Fibroblast of skin of left biceps (primary cell): Measurements from ENCODE around the gene SLC17A5.
"Not testable (repeated sequence)": the region's sequence is repeated elsewhere in the genome, so short reads cannot be mapped to it uniquely, and the experiment has no call there.

Experiments used
- DNase-seq, 2 experiments: peaks; one replicate each; pipeline ENCODE4 v3.0.0-alpha.2; 2013; ENCODE audit warnings: low read depth in 2 of 2

SLC17A5 gene

DNA sequence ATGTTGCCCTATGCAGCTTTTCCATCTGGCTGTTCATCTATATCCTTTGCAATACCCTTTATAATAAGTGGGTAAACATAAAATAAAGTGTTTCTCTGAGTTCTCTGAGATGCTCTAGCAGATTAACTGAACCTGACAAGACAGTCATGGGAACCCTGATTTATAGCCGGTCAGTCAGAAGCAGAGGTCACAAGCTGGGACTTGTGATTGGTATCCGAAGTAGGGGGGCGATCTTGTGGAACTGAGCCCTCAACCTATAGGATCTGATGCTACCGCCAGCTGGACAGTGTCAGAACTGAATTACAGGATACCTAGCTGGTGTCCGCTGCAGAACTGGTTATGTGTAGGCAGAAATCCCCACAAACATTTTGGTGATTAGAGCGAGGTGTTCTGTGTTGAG, 39.0 kb downstream of the SLC17A5 start:
- no peak for DNase-seq

DNA sequence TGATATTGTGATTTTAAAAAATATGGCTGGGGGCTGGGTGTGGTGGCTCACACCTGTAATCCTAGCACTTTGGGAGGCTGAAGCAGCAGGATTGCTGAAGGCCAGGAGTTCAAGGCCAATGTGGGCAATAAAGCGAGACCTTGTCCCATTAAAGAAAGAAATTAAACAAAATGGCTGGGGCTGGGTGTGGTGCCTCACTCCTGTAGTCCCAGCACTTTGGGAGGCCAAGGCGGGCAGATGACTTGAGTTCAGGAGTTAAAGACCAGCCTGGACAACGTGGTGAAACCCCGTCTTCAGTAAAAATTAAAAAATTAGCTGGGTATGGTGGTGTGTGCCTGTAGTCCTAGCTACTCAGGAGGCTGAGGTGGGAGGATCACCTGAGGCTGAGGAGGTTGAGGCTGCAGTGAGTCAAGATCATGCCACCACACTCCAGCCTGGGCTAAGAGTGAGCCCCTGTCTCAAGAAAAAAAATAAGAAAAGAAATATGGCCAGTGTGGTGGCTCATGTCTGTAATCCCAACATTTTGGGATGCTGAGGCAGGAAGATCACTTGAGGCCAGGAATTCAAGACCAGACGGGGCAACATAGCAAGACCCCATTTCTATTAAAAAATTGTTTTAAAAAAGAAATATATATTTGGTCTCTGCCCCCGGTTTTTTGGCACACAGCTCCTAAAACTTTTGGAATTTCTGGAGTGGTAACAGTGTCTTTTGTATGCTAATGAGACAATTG, 39.8 kb downstream of the SLC17A5 start:
- no peak for DNase-seq

DNA sequence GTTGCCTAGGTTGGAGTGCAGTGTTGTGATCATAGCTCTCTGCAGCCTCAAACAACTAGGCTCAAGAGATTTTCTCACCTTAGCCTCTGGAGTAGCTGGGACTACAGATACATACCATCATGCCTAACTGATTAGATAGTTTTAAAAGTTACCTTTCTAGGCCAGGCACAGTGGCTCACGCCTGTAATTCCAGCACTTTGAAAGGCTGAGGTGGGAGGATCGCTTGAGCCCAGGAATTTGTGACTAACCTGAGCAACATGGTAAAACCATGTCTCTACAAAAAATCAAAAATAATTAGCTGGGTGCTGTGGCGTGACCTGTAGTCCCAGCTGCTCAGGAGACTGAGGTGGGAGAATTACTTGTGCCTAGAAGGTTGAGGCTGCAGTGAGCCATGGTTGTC, 41.2 kb downstream of the SLC17A5 start:
- no peak for DNase-seq

DNA sequence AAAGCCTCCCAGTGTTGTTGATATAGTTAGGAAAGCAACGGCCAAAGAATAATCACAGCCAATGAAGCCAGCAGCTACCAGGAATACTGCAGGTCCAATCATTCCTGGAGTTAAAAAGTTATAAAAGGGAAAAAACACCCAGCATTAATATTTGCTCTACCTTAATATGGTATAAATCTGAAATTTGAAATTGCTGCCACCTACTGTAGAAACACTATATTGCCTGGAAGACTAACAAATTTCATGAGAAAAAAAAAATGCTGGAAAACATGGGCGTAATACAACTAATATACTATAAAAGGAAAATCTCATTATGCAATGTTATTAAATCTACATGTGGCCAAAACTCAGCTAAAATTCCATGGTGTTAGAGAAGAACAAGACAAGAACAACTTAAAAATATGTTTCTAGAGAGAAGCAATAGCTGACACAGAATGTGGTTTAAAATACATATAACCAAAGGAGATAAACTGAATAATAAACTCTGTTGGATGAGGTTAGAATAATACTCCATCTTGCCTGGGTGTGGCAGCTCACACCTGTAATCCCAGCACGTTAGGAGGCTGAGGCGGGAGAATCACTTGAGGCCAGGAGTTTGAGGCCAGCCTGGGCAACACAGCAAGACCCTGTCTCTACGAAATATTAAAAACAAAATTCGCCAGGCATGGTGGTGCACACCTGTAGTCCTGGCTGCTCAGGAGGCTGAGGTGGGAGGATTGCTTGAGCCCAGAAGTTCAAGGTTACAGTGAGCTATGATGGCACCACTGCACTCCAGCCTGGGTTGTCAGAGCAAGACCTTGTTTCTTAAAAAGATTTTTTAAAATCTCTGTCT, 43.1 kb downstream of the SLC17A5 start:
- DNase-seq: peak; percentile 24 to 26

DNA sequence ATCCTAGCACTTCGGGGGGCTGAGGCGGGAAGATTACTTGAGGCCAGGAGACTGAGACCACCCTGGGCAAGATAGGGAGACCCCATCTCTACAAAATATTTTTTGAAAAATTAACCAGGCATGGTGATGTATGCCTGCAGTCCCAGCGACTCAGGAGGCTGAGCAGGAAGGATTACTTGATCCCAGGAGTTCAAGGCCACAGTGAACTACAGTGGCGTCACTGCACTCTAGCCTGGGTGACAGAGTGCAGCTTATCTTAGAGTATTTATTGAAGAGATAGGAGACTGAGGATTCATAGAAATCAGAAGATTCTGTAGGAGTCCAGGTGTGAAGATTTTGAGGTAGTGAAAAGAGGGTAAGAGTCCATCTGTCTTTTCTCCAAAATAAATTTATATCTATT, 45.0 kb downstream of the SLC17A5 start:
- DNase-seq: no peak

DNA sequence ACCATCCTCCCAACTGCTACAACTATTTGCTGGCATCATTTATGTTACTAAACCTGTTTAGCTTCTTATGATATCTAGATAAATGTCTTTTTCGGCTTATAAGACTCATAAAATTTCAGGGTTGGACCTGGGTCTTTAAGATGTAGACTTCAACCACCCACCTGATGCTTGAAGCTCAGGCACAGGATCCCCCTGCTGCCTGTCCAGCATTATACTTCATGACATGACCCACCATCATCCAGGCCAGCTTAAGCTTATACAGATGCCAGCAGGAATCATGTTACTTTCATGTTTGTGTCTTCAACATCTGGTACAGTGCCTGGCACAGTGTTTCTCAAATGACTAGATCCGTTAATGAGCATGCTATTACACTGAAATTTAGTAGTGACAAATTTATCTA, 47.4 kb downstream of the SLC17A5 start:
- DNase-seq: no peak

DNA sequence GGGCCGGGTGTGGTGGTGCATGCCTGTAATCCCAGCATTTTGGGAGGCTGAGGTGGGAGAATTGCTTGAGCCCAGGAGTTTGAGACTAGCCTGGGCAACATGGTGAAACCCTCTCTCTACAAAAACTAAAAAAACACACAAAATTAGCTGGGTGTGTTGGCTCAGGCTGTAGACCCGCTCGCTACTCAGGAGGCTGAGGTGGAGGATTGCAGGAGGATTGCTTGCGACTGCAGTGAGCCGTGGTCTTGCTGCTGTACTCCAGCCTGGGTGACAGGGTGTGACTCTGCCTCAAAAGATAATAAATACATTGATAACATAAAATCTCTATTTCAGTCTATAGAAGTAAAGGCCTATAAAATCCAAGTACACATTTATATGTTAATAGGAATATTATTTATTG, 49.3 kb downstream of the SLC17A5 start:
- DNase-seq: no peak

DNA sequence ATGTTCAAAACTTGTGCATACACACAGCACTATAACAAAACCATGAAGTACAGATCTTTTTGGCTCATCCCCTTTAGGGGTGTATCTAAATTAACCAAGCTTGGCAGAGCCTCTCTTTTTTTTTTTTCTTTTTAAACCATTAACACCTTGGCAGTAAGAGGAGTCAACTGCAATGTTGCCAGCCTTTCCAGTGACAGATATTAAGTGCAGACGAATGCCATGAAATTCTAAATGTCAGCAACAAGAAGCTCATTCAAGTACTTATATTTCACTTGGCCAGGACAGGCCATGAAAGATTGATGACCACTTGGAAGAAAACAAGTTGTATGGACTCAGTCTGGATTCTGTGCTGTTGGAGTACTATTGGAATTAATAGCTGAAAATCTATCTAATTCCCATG, 49.8 kb downstream of the SLC17A5 start:
- DNase-seq: no peak

DNA sequence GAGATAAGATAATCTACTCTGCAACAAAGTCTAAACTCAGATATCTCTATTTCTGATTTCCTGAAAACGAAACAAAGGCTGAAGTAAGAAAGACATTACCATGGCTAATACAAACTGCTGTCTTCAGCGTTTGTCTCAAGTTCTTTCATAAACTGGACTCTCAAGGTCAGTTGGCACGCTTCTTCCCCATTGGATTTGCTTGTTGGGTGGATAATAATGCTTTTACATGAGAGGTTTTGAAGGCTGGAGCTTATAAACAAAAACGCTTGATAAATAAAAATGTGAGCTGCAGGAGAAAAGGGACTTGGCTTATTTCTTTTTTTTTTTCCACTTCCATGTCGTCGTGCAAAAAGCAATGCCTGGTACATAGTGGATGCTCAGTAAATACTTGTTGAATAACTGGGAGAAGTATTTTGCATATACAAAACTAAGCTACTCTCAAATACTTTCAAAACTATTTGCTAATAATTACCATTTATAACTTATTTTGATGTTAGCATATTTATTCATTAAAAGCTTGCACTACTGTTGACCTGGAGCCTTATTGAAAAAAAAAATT, 67.3 kb downstream of the SLC17A5 start:
- DNase-seq: no peak

DNA sequence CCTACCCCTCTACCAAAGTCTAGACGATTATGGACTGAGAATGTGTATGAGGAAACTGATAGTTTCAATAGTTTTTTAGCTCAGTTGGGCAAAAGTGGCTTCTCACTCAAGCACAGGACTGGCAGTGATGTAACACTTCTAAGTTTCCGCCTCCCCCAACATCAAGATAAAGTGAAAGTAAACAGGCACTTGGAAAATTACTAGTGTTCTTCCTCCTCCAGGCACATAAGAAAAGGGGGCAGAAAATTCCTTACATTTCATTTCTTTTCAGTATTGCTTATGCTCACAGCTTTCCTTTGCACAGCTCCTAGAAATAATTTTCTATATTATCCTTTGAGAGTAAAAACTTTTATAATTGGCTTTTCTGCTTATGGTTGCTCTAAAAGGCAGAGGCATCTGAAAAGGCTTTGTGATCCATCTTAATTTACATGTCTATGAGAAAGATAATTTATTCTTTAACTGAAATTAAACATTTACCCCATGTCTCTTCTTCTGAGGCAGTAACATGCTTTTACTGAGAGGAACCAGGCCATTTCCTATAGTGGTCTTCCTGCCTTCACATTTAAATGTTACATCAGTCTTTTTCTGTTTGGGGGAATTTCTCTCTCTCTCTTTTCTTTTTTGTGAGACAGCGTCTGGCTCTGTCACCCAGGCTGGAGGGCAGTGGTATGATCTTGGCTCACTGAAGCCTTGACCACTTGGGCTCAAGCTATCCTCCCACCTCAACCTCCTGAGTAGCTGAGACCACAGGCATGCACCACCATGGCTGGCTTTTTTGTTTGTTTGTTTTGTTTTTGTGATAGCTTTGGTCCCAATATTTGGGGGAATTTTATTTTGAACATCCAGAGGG, 68.0 kb downstream of the SLC17A5 start:
- peak; percentile 47 to 52 for DNase-seq

DNA sequence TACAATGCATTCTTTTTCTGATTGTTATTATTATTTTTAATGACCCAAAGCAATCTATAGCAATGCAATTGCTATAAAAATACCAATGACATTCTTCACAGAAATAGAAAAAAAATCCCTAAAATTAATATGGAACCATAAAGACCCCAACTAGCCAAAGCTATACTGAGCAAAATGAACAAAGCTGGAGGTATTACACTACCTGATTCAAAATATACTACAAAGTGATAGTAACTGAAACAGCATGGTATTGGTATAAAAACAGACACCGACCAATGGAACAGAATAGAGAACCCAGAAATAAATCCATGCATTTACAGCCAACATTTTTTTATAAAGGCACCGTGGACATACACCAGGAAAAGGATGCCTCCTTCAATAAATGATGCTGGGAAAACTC, 72.5 kb downstream of the SLC17A5 start:
- no peak for DNase-seq

DNA sequence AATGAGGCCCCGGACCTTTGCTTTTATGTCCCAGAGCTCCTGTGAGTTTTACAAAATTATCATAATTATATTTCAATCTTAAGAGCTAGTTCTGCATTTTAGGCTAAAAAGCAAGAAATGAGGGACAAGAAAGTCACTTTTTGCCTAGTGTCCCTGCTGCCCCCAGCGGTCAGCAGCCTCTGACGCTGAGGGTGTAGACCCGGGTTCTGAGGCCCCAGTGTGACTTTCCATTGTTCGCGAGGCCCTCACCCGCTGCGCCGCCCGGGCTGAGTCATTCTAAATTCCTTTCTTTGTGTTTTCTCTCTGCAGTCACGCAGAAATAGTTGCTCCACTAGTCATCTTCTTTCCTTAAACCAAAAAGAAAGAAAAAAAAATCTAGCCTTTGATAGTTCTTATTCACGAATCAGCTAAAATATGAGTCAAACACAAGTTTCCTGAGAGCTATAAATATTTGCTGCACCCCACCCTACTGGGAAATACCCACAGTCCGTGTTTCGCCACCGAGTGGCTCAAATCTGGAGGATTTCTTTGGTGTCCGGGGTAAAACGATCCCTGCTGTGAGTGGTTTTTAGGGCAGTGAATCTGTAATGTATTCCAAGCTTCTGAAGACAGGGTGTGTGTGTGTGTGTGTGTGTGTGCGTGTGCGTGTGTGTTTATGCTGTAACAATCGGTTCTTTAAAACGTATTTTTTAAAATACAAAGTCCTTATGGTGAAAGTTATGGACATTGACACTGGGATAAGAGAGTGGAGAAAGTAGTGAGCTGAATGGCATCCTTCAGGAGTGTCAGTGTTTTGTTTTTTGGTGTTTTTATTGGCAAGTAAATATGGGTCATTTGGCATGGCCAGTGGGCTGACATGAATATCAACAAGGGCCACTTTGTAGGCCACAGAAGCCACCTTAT, 73.3 kb downstream of the SLC17A5 start:
- peak; percentile 94 to 96 for DNase-seq

DNA sequence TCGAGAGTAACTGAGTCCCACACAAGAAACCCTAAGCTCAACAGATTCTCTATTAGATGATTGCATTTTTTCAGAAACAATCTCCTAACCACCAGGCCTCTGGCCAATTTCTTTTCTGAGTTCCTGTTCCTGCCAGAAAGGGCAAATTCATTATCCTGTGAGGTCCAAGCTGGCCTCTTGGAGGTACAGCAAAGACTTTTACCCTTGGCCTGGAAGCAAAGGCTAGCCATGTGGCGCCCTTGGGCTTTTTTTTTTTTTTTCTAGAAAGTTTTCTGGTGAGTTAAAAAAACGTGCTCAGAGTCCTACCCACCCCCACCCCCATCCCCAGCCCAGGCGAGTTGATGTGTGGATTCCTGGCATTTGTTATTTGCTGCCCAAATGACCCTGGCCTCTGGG, 73.9 kb downstream of the SLC17A5 start:
- peak; percentile 76 for DNase-seq

DNA sequence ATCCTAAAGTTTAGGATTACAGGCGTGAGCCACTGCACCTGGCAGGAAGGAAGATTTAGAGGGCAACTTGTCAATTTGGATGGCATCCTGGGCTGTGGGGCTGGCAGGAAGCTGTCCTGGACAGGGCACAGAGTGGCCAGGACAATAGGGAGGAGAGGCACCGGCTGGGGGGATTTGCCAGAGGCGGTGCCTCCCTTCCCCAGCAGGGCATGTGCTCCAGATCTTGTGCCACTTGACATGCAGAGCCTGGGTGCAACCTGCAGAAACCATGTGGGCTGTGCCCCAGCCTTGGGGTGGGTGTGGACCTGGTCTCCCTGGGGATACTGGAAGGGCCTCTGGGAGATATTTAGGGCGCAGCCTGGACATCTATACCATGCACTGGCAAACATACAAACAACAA, 74.4 kb downstream of the SLC17A5 start:
- no peak for DNase-seq

DNA sequence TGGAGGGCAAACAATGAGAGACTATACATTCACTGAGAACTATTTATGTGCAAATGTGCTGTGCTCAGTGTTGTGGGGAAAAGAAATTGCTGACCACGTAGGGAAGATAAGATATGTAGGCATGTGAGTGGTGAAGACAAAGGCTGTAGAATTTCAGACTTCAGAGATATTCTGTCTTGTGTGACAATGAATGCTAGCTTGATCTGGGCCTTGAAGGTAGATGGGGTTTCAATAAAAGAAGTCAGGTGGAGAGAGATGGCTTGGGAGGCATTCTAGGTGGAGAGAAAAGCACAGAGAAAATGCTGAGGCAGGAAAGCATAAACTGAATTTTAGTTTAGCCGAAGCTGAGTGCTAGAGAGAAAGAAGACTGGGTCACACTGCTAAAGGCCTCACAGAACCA, 76.1 kb downstream of the SLC17A5 start:
- no peak for DNase-seq

DNA sequence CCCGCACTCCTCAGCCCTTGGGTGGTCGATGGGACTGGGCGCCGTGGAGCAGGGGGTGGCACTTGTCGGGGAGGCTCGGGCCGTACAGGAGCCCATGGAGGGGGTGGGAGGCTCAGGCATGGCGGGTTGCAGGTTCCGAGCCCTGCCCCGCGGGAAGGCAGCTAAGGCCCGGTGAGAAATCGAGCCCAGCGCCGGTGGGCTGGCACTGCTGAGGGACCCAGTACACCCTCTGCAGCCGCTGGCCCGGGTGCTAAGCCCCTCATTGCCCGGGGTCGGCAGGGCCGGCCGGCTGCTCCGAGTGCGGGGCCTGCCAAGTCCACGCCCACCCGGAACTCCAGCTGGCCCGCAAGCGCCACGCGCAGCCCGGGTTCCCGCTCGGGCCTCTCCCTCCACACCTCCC, 81.3 kb downstream of the SLC17A5 start:
- DNase-seq: not testable (repeated sequence)

DNA sequence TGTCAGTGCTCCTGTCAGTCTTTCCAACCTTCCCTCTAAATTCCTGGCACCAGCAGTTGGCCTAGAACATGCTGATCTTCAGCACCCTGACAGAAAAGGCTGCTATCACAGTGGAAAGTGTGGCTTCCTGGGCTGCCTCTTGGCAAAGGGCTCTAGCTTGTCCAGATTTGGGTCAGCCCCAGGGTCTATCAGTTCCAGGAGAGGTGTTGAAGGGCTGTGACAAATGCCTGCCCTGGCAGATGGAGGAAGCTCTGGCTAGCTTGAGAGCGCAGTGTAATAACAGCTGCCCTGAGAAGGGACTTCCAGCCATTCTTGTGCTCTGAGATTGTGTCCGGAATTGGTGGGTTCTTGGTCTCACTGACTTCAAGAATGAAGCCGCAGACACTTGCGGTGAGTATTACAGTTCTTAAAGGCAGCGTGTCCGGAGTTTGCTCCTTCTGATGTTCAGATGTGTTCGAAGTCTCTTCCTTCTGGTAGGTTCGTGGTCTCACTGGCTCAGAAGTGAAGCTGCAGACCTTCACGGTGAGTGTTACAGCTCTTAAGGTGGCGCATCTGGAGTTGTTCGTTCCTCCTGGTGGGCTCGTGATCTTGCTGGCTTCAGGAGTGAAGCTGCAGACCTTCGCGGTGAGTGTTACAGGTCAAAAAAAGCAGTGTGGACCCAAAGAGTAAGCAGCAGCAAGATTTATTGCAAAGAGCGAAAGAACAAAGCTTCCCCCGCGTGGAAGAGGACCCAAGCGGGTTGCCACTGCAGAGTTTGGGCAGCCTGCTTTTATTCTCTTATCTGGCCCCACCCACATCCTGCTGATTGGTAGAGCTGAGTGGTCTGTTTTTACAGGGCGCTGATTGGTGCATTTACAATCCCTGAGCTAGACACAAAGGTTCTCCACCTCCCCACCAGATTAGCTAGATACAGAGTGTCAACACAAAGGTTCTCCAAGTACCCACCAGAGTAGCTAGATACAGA, 82.3 kb downstream of the SLC17A5 start:
- DNase-seq: not testable (repeated sequence)

DNA sequence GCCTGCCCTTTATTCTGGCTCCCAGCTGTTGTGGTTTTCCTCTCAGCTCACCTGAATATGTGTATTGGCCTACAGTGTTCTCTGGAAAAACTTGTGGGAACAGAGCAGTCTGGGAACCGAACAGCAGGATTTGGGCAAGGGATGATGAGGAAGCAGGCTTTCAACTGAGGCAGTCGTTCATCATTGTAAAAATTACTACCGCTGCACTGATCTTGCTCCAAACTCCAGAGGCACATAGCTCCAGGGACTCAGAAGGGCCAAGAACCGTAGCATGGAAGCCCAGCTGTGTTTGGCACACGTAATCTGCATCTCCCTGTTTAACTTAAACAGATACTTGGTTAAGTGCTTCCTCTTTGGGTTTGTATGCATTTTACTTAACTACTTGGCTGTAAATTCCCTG, 84.7 kb downstream of the SLC17A5 start:
- DNase-seq: no peak

DNA sequence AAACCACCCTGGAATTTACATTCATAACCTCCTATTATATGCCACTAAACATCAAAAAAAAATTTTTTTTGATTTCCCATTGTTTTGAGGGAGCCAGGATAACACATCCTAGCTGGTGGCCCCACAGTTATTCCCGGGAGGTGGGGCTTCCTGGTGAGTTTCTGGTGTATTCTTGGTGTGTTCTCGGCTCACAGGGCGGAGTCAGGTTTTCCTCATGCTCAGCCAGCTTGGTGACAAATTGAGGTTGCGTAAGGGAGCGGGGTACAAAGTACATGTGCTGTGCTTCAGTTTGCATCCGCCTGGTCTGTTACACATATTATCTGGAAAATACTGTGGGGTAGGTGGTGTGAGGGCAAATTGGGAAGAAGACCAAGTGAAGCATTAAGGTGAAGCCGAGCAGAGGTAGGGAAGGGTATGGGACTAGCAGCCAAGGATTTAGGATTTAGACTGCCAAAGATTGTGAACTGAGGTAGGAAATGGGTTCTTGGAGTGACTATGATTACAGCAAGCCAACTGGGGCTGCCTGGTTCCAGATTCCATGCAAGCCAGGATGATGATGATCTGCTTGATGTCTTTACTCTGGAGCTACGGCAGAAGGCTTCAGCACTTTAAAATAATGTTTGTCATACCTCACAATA, 86.7 kb downstream of the SLC17A5 start:
- DNase-seq: no peak
